ENCODE results near the gene ARSG.
"Not testable (repeated sequence)": the region's sequence is repeated elsewhere in the genome, so short reads cannot be mapped to it uniquely, and the experiment has no call there.

Gene ARSG

GRCh38 chr17:68334393-68334792, 43.1 kb downstream of the ARSG start:
- DNase-seq, result no peak

GRCh38 chr17:68341482-68341881, 50.2 kb downstream of the ARSG start:
- no peak for DNase-seq

GRCh38 chr17:68343976-68344375, 52.7 kb downstream of the ARSG start:
- DNase-seq, result peak; percentile 96 to 97

GRCh38 chr17:68344701-68345136, 53.4 kb downstream of the ARSG start:
- DNase-seq, result peak; percentile 85 to 87

GRCh38 chr17:68346448-68346847, 55.2 kb downstream of the ARSG start:
- peak; percentile 98 to 99 for DNase-seq

DNA sequence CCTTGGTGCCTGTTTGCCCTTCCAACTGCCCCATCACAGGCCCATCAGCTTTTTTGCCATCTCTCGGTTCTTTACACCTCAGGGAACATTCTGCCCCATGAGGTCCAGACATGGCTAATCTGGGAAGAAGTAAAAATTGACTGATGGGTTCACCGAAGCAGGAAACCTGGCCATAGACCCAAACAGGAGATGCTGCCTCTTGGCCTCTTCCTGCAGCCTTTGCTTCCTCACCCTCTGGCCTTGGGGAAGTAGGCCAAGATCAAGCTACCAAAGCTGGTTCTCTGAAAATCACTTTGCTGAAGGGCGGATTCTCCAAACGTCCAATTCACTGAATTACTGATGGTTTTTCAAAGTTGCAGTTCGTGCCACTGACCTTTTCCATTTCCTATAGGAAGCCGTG, 56.1 kb downstream of the ARSG start:
- peak; percentile 25 to 31 for DNase-seq

DNA sequence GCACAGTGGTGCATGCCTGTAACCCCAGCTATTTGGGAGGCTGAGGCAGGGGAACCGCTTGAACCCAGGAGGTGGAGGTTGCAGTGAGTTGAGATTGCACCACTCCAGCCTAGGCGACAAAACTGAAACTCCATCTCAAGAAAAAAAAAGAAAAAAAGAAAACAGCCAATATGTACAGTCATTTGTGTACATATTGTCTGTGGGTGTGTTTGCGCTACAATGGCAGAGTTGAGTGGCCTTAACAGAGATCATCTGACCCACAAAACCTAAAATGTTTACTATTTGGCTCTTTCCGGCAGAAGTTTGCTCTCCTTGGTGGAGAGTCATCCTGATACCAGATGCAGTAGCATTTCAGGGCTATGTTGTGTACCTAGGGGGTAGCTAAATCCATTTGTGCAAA, 57.9 kb downstream of the ARSG start:
- no peak for DNase-seq

- DNase-seq, result no peak
These were observed 60.1 kb downstream of the ARSG start for GRCh38 chr17:68351395-68351794.

- DNase-seq, result no peak
These were observed 60.7 kb downstream of the ARSG start for GRCh38 chr17:68352041-68352440.

GRCh38 chr17:68352671-68353070, 61.4 kb downstream of the ARSG start:
- DNase-seq, result not testable (repeated sequence)

DNA sequence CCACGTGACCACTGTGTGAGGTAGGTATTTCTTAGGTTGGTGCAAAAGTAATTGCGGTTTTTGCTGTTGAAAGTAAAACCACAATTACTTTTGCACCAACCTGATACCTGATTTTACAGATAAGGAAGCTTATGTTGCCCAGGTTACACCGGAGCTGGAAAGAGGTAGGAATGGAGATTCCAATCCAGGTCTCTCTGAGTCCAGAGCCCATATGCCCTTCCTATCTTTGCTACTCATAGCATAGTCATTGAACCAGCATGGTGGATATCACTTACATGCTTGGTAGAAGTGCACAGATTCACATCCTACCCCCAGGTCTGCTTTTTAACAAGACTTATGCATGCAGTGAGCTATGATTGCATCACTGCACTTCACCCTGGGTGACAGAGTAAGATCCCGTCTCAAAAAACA, 61.8 kb downstream of the ARSG start:
- DNase-seq, result no peak

DNA sequence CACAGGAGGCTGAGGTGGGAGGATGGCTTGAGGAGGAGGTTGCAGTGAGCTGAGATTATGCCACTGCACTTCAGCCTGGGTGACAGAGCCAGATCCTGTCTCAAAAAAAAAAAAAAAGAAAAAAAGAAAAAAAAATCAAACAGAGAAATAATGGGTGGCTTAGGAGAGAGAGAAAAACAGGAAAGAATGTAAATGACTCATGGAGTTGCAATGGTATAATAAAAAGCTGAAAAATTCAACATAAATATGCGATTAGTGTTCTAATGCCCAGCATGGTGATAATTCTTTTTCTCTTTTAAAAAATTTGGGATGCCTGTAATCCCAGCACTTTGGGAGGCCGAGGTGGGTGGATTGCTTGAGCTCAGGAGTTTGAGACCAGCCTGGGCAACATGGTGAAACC, 63.0 kb downstream of the ARSG start:
- DNase-seq, result not testable (repeated sequence)

GRCh38 chr17:68355108-68355507, 63.8 kb downstream of the ARSG start:
- not testable (repeated sequence) for DNase-seq

- DNase-seq, result peak; percentile 92
These were observed 65.2 kb downstream of the ARSG start for GRCh38 chr17:68356520-68356919.

- no peak for DNase-seq
These were observed 65.7 kb downstream of the ARSG start for GRCh38 chr17:68356949-68357455.

DNA sequence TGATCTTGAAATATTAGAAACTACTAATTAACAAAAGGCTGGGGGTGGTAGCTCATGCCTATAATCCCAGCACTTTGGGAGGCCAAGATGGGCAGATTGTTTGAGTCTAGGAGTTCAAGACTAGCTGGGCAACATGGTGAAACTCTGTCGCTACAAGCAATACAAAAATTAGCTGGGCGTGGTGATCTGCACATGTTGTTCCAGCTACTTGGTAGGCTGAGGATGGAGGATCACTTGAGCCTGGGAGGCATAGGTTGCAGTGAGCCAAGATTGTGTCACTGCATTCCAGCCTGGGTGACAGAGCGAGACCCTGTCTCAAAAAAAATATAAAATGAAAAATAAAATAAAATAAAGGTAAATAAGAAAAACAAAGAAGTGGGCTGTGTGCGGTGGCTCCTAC, 66.6 kb downstream of the ARSG start:
- no peak for DNase-seq

DNA sequence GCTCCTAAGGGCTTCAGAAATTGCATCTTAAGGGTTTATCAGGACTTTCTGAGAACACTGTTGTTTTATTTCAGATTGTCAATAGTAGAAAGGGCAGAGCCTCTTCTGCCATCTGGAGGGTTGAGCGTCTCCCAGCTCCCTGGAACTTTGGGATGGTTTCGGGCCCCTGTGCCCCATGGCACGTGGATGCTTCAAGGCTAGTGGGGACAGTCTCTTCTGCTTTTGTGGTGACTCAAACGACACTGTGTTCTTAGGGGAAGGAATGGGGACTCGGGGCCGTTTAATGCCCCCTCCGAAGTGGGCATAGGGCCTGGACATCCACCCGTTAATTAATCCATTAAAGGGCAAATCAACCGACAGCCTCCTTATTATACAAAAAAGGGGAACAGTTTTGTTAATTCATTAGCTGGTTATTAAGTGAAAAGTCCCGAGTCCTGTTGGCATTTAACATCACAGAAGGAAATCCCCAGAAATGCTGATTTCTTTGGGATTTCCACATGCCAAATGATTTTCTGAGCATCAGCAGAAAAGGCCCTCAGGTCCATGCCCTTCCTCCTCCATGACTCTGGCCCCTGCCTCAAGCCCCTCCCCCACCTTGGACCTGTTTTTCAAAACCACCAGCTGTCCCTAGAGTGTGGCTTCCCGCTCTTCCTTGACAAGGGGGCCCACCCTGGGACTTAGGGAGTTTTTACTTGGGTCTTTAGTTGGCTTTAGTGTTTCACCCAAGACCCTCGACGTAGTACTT, 68.7 kb downstream of the ARSG start:
- no peak for DNase-seq

- DNase-seq, result no peak
These were observed 74.2 kb downstream of the ARSG start for GRCh38 chr17:68365469-68365868.

- no peak for DNase-seq
These were observed 77.1 kb downstream of the ARSG start for GRCh38 chr17:68368387-68368786.

GRCh38 chr17:68375566-68375965, 84.3 kb downstream of the ARSG start:
- no peak for DNase-seq

DNA sequence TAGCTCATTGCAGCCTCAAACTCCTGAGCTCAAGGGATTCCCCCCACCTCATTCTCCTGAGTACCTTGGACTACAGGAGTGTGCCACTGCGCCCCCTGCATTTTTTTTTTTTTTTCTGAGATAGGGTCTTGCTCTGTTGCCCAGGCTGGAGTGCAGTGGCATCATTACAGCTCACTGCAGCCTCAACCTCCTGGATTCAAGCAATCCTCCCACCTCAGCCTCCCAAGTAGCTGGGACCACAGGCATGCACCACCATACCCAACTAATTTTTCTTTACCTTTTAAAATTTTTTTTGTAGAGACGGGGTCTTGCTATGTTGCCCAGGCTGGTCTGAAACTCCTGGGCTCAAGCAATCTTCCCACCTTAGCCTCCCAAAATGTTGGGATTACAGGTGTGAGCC, 84.9 kb downstream of the ARSG start:
- DNase-seq, result not testable (repeated sequence)

- no peak for DNase-seq
These were observed 86.5 kb downstream of the ARSG start for GRCh38 chr17:68377771-68378267.

- no peak for DNase-seq
These were observed 87.2 kb downstream of the ARSG start for GRCh38 chr17:68378268-68379176.

DNA sequence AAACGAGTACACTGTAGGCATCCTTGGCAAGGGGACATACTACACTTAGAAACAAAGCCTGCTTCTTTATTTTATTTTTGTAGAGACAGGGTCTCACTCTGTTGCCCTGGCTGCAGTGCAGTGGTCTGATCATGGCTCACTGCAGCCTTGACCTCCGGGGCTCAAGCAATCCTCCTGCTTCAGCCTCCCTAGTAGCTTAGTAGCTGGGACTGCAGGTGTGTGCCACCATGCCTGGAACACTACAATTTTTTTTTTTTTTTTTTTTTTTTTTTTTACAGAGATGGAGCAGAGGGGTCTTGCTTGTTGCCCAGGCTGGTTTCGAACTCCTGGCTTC, 87.8 kb downstream of the ARSG start:
- DNase-seq, result no peak

Measured in AML-193 (cell line).